ENCODE data around the gene C6orf163. TPM values are rescaled to one million over a fixed set of nuclear protein-coding genes. Genes with fewer than 3 reads are reported as not detected.
"Not testable (repeated sequence)": the region's sequence is repeated elsewhere in the genome, so short reads cannot be mapped to it uniquely, and the experiment has no call there.

Gene C6orf163
- 0.12 TPM in 1 of 2 replicates, not detected in the other for total RNA-seq (2014; rRNA removed; shearing (Covaris generic))

GRCh38 chr6:87344731-87345130 lies at the start of gene C6orf163:
Gene C6orf163 (plus strand): TSS chr6:87344813. CDS start chr6:87345100, 287 bp downstream.
- DNase-seq (ENCODE audit: low spot score): no peak

DNA sequence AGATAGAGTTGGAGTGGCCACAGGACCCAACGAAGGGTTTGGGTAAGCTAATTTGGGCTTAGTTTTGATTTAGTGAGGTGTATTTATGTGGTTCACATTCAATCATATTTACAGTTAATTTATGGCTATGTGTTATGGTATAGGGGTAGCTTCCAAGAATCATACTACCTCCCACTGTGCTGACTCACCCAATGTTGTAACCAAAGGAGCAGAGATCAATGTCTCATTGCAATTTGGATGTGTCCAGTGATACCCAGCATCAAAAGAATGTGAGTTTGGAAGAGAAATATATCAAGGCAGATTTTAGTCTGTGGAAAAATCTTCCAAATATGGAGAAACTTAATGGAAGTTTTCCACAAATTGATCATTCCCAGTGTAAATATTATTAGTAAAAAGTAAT lies 47.5 kb upstream of the C6orf163 start:
- no peak for DNase-seq (ENCODE audit: low spot score)

DNA sequence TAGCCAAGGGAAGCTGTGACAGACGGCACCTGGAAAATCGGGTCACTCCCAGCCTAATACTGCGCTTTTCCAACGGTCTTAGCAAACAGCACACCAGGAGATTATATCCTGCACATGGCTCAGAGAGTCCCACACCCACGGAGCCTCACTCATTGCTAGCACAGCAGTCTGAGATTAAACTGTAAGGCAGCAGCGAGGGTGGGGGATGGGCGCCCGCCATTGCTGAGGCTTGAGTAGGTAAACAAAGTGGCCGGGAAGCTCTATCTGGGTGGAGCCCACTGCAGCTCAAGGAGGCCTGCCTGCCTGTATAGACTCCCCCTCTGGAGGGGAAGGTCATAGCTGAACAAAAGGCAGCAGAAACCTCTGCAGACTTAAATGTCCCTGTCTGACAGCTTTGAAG lies 43.3 kb upstream of the C6orf163 start:
- not testable (repeated sequence) for DNase-seq (ENCODE audit: low spot score)

- no peak for DNase-seq (ENCODE audit: low spot score)
These were observed 35.6 kb upstream of the C6orf163 start for GRCh38 chr6:87308970-87309369.

DNA sequence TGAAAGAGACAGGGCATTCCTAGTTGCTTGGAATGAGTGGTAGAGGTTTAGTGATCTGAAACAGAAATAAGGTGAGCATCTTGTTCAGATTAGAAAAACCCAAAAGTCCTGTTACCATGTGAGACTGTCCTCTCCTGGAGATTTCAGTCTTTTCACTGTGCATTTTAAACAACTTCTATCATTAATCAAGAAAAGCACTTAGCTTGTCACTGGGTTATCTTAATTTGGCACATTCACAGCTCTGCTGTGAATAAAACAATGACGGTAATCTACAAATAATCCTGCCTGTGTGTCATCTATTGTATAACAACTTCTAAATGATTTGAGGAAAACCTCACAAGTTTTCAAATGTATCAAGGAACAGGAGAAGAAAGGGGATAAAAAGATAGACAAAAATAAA lies 31.8 kb upstream of the C6orf163 start:
- no peak for DNase-seq (ENCODE audit: low spot score)

DNA sequence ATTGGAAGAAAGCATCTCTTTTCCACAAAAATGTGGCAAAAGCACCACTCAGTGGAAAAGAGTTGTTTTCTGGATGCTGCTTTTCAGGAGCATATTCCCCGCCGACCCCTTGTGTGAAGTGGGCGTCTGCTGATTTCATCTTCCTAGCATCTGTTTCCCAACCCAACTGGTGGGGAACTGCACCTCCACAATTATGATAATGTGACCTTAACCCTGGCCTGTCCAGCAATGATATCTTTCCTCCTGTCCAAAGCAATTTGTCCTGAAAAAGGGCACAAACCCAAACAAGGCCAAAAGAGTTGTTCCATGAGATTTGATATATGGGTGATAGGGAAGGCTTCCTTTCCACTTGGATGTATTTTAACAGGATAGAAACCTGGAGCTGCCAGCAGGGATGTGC lies 29.5 kb upstream of the C6orf163 start:
- DNase-seq (ENCODE audit: low spot score): no peak

GRCh38 chr6:87319271-87319987 lies 25.2 kb upstream of the C6orf163 start:
- DNase-seq (ENCODE audit: low spot score): no peak

GRCh38 chr6:87322304-87323212 lies 22.1 kb upstream of the C6orf163 start, which contains the start of gene SMIM8:
Gene SMIM8 (plus strand): TSS chr6:87322588. CDS start chr6:87337032, 14,444 bp downstream.
- peak; percentile 23 for DNase-seq (ENCODE audit: low spot score)

GRCh38 chr6:87323880-87324279 lies 20.7 kb upstream of the C6orf163 start:
- not testable (repeated sequence) for DNase-seq (ENCODE audit: low spot score)

GRCh38 chr6:87330961-87331360 lies 13.7 kb upstream of the C6orf163 start:
- no peak for DNase-seq (ENCODE audit: low spot score)

- no peak for DNase-seq (ENCODE audit: low spot score)
These were observed 11.6 kb upstream of the C6orf163 start for GRCh38 chr6:87333033-87333432.

DNA sequence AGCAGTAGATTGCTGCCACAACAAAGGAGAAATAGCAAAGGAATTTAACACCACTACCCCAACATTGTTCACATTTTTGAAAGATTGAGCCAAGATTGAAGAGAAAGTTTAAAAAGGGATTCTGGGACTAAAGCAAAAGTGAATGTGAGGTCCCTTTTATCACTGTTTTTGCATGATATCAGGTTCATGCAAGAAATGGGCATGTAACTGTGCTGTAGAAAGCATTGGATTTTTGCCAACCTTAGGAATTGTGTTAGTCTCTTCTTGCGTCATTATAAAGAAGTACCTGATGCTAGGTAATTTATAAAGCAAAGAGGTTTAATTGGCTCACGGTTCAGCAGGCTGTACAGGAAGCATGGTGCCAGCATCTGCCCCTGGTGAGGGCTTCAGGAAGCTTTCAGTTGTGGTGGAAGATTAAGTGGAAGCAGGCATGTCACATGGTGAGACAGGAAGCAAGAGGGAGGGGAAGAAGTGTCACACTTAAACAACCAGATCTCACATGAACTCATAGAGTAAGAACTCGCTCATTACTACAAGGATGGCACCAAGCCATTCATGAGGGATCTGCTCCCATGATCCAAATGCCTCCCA lies 10.9 kb upstream of the C6orf163 start:
- DNase-seq (ENCODE audit: low spot score): peak; percentile 6

DNA sequence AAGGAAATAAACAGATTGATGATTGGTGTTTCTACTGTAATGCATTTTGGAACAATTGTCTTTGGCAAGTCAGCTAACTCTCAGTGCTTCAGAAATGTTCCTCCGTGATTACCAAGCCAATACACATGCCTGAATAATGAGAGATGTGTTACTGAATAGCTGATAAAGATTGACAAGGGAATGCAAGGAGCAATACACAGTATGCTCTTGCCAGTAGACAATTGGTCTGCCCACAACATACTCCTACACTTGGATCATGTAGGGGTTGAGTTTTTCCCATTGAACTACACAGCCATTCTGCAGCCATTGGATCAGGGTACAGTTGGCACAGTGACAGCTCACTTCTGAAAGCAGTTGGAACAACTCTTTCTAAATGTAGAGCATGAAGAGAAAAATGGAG lies 9.9 kb upstream of the C6orf163 start:
- no peak for DNase-seq (ENCODE audit: low spot score)

GRCh38 chr6:87336367-87336766 lies 8.2 kb upstream of the C6orf163 start:
- DNase-seq (ENCODE audit: low spot score): no peak

- no peak for DNase-seq (ENCODE audit: low spot score)
These were observed 4.4 kb upstream of the C6orf163 start for GRCh38 chr6:87340230-87340629.

- DNase-seq (ENCODE audit: low spot score): no peak
These were observed 3.5 kb upstream of the C6orf163 start for GRCh38 chr6:87341158-87341557.

GRCh38 chr6:87341899-87342298 lies 2.7 kb upstream of the C6orf163 start:
- DNase-seq (ENCODE audit: low spot score): no peak

- DNase-seq (ENCODE audit: low spot score): no peak
These were observed 1.8 kb upstream of the C6orf163 start for GRCh38 chr6:87342829-87343228.

DNA sequence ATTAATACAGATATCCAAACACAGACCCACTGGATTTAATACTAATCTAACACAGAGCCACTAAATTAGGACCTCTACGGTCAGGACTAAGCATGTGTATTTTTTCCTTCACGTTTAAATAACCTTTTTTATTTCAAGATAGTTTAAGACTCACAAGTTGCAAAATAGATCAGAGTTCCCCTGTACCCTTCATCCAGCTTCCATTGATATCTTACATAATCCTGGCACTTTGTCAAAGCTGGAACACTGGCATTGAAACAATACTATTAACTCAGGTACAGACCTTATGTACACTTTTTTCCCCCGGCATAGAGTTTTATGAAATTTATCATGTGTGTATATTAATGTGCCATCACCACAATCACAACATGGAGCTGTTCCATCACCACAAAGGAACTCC lies 2.1 kb downstream of the C6orf163 start:
- DNase-seq (ENCODE audit: low spot score): no peak

DNA sequence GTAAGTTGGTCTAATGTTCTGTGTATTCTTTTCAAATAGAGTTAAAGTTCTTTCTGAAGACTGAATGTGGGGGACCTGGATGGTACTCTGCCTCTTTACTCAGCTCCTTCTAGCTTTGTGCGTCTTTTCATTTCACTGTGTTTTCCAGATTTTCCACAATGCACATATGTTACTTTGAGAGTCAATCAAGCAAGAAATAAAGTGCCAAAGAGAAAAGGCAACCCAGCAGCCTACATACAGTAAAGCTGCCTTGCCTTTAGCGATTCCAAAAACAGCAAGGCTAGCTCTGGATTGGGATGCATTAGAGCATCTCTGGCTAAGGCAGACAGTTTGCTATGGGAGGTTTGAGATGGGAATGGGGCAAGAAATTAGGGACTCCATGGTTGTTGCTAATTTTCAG lies 5.3 kb downstream of the C6orf163 start:
- DNase-seq (ENCODE audit: low spot score): no peak

DNA sequence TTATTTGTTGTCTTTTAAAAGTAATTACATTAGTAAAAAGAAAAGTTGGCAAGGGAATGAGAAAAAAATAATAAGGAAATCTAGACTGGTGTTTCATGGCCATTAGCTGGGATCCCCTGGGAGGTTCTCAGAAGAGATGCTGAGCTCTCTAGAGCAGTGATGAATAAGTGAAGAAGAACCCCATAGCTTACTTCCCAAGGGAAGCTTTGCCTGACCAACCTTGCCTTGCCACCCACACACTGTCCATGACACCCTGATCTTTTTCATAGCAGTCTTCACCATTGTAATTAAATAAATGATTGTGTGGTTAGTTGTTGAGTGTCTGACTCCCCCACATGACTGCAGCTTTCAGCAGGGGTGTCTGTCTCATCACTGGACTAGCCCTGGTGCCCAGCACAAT lies 5.9 kb downstream of the C6orf163 start:
- no peak for DNase-seq (ENCODE audit: low spot score)

DNA sequence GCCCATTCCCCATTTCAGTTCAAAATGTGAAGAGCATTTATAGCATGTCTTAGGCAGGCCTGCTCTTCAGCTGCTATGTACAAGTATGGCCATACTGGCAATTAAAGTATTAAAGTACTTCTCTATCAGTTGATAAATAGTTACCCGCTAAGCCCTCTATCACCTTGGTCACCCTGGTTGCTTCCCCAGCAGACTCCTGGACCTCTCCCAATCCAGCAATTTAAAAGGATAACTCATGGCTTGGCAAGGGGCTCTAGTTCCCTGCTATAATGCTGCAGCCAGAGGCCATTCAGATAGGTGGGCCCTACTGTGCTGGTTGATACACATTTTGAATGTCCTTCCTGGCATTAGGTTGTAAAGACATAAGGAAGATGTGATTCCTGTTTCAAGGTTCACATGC lies 7.0 kb downstream of the C6orf163 start:
- DNase-seq (ENCODE audit: low spot score): no peak
